ENCODE data around the gene LUC7L.
"Not testable (repeated sequence)": the region's sequence is repeated elsewhere in the genome, so short reads cannot be mapped to it uniquely, and the experiment has no call there.

The LUC7L gene

GRCh38 chr16:228852-229730 lies at the start of gene LUC7L:
LUC7L (minus strand) TSS chr16:229449; CDS start chr16:229339, 110 bp downstream.
- DNase-seq: peak; percentile 79 to 86

DNA sequence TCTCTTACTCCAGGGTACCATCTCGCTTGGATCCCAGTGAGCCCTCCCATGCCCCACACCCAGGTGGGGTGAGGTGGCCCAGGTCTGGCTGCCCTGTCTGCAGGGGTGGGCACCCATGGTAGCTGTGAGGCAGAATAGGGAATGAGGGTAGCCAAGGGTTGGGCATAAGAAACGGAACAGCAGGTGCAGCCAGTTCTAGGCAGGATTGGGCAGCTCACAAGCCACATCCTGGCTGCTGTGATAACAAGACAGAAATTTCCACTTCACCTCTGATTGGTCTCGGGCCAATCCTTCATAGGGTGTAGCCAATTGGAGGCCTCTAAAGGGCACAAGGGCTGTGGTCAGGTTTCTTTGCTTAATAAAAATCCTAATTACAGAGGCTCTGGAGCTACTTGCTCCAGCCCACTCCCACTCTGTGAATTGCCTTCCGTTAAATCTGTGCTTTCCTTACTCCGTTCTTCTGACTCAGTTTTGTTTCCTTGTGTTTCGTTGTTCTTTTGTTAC lies 49.7 kb upstream of the LUC7L start:
- no peak for DNase-seq

DNA sequence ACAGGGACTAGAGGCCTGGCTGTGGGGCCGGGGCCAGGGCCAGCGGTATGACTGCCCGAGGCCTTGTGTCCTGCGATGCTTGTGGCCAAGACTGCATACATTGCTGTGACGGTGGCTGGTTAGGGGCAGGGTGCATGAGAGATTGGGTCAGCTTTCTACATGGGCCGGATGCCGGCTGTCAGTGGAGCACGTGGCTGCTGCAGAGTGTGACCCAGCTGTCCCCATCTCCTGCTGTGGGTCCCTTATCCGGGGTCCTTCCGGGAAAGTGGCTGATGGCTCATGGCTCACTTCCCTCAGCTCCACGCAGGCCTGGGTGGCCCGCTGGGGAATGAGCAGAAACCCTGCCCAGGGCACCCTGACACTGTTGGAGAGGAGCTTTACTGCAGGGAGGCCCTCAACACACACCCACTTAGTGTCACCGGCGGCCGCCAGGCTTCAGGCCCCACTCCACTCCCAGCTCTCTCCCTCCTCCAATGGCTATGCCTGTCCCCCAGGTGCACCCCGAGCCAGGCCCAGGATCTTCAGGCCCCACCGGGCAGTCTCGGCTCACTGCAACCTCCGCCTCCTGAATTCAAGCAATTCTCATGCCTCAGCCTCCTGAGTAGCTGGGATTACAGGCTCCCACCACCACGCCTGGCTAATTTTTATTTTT lies 47.3 kb upstream of the LUC7L start:
- no peak for DNase-seq

DNA sequence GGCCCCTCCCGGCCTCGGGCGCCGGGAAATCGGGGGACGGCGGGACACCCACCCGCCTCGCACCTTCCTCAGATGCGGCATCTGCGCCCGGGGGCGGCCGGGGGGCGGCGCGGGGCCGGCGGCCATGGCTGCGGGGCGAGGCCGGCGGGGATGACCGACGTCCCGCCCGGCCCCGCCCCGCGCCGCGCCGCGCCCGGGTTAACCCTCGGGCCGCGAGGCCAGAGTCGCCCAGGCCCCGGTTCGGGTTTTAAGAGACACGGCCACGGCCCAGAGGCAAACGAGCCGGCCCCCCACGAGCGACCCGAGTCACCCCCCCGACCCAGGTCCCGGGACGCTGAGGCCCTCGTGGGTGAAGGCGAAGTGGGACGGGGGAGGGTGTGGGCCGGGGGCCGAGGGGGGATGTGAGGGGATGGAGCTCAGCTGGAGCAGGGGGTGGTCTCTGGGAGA lies 46.6 kb upstream of the LUC7L start, which contains the start of gene RGS11:
Gene RGS11 (minus strand): TSS at position 159 of the 447 bp plus-strand sequence. CDS start 33 bp downstream, at position 126.
- no peak for DNase-seq

DNA sequence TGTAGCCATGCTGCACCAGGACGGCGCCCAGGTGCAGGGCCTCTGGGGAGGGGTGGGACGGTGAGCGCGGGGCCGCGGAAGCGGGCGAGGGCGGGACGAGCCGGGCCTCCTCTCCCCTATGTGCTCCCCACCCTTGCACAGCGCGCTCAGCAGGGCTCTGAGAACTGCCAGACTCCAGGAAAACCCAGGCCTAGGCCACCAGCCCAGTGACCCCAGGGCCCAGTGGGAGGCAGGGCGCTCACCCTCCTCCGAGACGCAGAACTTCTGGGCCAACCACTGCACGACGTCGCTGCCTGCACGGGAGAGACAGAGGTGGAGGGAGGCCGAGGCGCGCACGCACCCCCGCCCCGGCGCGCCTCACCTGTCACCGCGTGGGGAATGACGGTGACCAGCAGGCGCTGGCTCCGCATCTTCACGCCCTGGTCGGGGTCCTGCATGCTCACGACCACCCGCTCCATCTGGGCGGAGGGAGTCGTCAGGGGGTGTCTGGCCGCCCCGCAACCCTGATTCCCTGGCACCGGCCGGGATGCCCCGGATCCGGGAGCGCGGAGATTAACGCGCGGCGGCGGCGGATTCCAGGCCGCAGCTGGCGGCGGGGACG lies 45.9 kb upstream of the LUC7L start:
- DNase-seq: no peak

DNA sequence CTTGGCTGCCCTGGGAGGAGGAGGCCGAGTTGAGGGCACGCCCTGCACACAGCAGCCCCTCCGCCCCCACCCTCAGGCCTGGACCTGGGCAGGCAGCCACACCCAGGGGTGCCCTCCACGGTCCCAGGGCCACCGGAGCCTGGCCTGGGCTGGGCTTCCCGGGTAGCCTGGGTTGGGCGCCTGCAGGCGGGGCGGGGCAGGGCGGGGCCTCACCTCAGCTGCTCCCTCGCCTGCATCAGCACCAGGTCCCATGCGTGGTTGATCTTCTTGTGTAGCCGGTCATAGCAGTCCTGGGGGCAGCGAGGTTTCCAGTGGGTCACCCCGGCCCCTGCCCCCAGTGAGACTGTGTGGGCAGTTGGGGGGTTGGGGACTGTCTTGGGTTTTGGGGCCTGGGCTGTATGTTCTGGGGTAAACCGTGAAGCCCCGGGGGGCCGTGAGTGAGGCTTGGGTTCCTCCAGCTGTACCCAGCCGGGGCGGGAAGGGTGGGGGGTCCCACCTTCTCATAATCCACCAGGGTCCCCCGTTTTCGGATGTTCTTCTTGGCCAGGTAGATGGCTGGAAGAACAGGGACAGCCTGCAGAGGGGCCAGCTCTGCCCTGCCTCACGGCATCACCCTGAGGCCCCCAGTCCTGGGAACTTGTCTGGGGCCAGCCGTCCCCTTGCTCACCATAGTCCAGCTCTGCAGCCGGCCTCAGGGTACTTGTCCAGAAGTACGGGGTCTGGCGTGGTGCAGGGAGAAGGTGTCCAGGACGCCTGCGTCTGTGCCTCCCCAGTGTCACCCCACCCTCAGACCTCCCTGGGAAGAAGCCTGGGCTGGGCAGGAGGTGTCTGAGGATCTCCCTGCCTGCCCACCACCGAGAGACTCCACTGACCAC lies 44.5 kb upstream of the LUC7L start:
- no peak for DNase-seq

DNA sequence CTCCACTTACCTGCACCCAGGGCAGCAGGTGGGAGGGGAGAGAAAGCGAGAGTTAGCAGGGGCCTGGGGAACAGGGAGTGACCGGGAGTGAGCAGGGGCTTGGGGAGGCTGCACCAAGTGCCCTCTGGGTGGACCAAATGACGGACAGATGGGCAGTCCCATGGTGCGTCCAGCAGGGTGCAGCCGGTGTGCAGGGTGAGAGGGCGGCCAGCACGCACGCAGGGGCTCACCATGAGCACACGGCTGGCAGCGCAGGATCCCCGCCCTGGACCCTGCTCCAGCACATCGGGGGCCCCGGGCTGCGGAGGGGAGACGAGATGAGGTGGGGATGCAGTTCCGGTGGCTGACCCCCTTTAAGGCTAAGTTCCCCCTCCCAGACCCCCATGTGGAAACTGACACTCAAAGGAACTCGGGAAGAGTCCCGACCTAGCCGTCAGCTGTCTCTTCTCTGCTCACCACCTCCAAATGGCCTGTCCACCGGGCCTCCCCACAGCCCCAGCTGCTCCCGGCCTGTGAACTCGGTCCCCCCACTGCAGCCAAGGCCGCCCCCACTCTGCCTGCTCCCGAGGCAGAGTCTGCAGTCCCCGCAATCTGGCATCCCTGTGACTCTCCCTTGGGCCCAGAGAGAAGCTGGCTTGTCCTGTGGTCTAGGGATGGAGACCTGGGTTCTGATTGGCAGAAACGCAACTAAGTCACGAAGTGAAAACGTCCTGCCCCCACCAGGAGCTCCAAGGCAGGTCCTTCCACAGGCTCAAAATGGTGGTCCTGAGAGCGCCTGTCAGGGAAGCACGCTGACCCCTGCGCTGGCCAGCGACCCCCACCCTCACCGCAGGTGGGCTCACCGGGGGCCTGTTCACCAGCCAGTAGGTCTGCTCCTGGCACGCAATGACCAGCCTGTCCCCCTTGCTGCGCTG lies 43.6 kb upstream of the LUC7L start:
- no peak for DNase-seq

DNA sequence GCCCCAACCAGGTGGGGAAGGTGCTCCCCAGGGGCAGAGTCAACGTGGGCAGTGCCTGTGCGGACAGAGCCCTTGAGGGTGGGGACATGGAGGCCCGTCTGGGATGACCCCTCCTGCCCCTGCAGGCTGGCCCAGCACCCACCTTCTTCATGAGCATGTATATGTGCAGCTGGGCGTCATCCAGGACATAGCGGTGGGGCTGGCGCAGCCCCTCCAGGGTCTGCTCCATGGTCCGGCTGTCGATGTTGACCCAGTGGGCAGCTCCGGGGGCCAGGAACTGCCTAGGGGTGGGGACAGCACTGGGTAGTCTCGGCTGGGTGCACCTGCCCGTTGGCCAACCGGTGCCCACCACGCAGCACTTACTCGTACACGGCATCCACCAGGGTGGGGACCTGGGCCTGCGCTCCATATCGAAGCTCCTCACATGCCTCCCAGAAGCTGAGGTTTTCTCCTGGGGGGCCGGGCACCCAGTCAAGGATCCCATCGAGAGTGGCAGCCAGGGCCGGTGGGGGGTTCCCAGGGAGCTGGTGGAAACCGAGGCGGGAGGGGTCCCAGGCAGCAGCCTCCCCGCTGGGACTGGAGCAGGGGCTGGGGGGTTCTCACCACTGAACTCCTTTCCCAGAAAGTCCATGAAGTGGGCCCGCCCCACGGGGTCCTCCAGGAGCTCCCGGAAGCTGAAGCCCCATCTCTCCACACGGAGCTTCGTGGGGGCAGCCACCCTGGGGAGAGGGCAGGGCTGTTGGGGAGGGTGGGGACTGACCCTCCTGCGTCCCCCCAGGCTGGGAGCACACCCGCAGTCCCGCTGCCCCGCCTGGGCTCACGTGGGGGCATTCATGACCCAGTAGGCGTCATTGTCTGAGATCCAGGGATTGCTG lies 41.4 kb upstream of the LUC7L start:
- no peak for DNase-seq

DNA sequence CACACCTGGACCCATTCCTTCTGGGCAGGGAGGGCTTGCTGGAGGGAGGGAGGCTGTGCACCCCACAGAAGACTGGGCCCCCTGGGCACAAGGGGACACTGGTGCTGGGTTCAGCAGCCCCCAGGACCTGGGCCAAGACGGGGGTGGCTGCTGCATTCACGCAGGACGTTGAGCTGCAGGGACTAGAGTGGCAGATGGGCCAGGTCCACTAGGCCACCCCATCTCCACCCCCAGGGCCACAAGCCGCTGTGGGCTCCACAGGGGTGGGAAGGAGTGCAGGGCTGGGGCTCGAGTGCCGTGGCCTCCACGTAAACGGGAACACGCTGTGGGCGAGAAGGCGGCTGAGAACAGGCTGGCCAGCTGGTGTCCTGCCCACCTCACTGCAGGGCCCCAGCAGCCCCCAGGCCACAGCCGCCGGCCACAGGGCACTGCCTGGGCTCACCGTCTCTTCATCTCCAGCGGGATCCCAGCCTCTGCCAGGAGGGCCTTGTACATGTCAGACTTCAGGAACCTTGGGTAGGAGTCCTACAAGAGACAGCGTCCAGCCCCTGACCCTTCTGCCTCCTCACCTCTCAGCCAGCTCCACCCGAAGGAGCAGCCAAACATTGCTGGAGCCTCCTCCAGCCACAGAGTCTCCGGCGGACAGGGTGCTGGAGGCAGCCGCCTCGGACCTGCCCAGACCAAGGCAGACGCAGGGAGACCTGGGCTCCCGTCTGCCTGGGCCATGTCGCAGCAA lies 40.0 kb upstream of the LUC7L start:
- no peak for DNase-seq

DNA sequence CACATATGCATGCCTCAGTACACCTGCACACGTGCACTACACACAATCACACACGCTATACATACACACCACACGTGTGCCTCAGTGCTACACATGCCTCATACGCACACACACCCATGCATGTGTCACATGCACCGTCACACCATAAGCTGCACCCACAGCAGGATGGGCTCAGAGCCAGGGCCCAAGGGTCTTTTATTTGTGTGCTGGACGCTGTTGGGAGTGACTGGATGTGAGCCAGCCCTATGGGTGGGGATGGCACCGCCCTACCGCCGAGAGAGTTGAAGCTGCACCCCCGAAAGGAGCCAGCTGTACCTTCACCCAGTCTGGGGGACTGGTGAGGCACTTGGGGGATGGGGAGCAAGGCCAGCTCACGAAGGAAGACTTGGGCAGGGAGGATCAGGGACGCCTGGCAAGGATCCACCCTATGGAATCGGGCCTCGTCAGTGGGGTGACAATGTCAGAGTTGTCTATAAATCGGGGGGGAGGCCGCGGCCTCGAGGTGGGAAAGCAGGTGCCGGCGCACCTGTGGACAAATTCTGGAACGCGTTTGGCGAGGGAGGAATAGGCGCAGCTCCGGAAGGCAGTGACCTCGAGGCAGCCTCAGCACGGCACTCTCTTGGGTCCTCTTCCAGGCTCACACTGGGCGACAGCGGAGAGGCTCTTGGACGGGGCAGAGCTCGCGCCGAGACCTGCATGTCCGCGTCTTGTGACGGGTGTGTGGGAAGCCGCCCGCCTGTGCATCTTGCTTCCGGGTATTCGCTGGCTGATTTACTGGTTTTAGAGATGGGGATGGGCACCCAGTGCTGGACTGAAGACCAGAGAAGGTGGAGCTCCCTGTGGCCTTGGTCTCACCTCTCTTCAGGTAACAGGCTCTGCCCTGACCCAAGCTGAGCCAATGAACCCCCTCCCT lies 39.1 kb upstream of the LUC7L start:
- no peak for DNase-seq

DNA sequence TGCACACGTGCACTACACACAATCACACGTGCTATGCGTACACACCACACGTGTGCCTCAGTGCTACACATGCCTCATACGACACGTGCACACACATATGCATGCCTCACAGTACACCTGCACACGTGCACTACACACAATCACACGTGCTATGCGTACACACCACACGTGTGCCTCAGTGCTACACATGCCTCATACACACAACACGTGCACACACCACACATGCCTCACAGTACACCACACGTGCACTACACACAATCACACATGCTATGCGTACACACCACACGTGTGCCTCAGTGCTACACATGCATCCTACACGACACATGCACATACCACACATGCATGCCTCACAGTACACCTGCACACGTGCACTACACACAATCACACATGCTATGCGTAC lies 38.3 kb upstream of the LUC7L start:
- DNase-seq: not testable (repeated sequence)

DNA sequence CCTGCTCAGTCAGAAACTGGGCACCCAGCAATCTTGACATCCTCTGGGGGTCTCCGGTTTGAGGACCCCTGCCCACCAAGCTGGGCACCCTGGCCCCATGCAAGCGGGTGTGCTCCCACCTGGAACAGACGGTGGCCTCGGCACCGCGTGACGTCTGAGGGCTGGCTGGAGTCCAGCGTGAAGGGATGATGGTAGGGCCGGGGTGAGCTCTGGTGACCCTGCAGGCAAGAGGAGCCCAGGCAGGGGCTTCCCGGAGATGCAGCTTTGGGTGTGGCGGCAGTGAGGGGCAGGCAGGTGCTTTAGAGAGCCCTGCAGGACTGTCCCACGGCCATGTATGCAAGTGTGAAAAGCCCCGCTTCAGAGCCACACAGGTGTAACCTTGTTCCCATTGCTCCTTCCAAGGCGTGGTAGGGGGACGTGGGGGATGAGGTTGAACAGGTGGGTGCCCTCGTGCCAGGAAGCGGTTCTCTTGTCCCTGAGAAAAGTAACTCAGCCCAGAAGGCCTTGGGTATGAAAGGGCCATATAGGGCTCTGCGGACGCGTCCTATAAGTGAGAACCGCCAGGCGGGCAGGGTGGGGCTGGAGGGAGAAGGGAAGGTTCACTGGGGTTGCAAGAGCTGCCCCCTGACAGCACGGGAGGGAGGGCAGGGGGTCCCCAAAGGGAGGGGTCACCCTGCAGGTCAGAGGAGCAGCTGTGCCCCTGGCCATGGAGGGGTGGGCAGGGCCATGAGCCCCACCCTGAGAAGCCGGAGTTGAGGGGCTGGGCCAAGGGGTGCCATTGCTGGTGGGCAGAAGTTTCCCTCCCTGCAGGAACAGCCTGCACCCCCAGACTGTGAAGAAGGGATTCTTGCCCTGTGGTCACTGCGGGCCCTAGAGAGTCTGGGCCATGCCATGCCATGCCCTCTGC lies 37.3 kb upstream of the LUC7L start:
- no peak for DNase-seq

DNA sequence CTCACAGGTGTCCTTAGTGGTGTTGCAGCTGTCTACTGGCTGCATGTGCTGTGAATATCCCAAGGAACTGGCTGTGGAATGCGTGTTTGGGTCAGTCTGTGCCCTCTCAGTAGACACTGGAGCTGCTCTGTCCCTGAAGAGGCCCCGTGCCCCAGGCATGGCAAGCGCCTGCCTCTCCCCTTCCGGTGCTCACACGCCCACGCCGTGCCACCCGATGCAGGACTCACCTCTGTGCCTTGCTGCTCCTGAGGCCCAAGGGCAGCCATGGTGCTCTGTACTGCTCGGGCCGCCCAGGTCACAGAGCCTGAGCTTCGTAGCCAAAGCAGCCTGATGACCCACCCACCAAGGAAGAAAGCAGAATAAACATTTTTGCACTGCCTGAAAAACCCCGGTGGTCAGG lies 36.5 kb upstream of the LUC7L start:
- DNase-seq: no peak

DNA sequence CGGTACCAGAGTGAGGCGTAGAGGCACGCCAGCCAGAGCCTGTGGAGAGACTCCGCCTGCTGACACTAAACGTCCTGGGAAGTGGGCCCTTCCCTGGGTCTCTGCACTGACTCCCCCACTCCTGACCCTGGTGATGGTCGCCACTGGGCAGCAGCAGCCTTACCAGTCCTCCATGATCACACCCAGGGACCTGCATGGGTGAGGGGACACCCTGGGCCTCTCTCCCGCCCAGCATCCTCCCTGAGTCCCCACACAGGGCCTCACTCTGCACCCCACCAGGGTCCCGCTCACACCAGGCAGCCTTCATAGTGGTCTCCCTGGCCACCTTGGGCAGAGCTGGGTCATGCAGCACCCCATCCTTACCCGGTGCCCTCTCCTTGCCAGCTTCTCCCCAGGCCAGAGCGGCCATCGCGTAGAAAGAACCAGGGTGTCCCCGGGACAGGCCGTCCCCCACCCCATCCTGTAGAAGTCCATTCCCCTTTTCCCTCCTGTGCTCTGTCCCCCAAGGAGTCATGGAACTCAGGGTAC lies 35.8 kb upstream of the LUC7L start:
- no peak for DNase-seq

- DNase-seq: no peak
These were observed 35.2 kb upstream of the LUC7L start for GRCh38 chr16:264440-264951.

DNA sequence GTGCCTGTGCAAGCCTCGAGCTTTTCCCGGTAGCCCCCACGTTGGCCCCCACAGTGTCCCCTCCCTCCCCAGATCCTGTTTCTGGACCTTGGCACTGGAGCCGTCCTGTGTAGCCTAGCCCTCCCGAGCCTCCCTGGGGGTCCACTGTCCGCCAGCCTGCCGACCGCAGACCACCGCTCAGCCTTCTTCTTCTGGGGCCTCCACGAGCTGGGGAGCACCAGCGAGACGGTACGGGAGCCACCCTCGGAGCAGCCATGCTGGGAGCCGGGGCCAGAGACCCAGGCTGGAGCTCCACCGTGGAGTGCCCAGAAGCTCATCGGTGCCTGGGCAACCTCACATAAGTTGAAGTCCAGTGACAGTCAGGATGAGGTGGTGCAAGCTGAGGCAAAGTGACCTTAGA lies 34.7 kb upstream of the LUC7L start:
- no peak for DNase-seq

All from hippocampal formation (tissue), 2 donors.